T-cell (primary cell): Measurements from ENCODE around the gene ACSL1. TPM values are rescaled to one million over a fixed set of nuclear protein-coding genes. Genes with fewer than 3 reads are reported as not detected.

ENCODE experiments used
- ATAC-seq, 4 experiments: fragments of 200-7000 bp in 3 of 4; fragments of 150-1000 bp in 1 of 4; cut with Tn5 transposase; replicated peaks in 1 of 4; 1 replicate in 3 of 4; 2 replicates in 1 of 4; pipeline ENCODE4 v1.10.0; 2021; ENCODE audit warnings: moderate library complexity in 3 of 4, mild to moderate bottlenecking in 2 of 4, moderate number of reproducible peaks in 1 of 4
- CTCF ChIA-PET, 2 donors: fragments of 300-600 bp; sonication (Branson Sonifier 250); formaldehyde crosslinking; loops; one replicate each; lab custom pipeline; 2022; ENCODE audit warnings: antibody characterized with exemption in 2 of 2; lab: Charles Lee
- POLR2A ChIA-PET, 2 donors: fragments of 300-600 bp; sonication (Branson Sonifier 250); formaldehyde crosslinking; loops; one replicate each; lab custom pipeline; 2022; ENCODE audit warnings: antibody characterized with exemption in 2 of 2; lab: Charles Lee
- DNase-seq, 35 experiments: peaks; one replicate each; pipeline versions ENCODE4 v3.0.0 to v3.0.0-alpha.2; 2013 to 2023
- H3K27ac ChIP-seq: one replicate; pipeline ENCODE4 v1.5.1; 2013; ENCODE audit warnings: low read length
- H3K27me3 ChIP-seq, 2 experiments: replicated peaks in 1 of 2; 1 replicate in 1 of 2; 2 replicates in 1 of 2; pipeline versions ENCODE4 v1.6.1 to v1.7.0; 2013; ENCODE audit warnings: low read length in 1 of 2, mixed read lengths in 1 of 2; ENCODE audit not compliant: control insufficient read depth in 2 of 2, insufficient read depth in 2 of 2; ENCODE audit errors: extremely low read depth in 1 of 2
- H3K36me3 ChIP-seq, 2 donors: 1 replicate in 1 of 2; 2 replicates in 1 of 2; pipeline versions ENCODE4 v1.6.1 to v1.7.0; 2013; ENCODE audit warnings: low read length in 1 of 2; ENCODE audit not compliant: control insufficient read depth in 2 of 2, insufficient read depth in 1 of 2; ENCODE audit errors: extremely low read depth in 1 of 2
- H3K4me1 ChIP-seq, 2 experiments: 1 replicate in 1 of 2; 2 replicates in 1 of 2; pipeline versions ENCODE4 v1.6.1 to v1.7.0; 2013; ENCODE audit warnings: low read length in 2 of 2, mixed read lengths in 1 of 2; ENCODE audit not compliant: insufficient read depth in 2 of 2, control insufficient read depth in 1 of 2; ENCODE audit errors: extremely low read depth in 1 of 2
- H3K4me3 ChIP-seq, 2 donors: 1 replicate in 1 of 2; 2 replicates in 1 of 2; pipeline versions ENCODE4 v1.5.1 to v1.7.0; 2013; ENCODE audit warnings: mild to moderate bottlenecking in 2 of 2, low read length in 1 of 2, moderate library complexity in 1 of 2; ENCODE audit not compliant: control insufficient read depth in 1 of 2; ENCODE audit errors: extremely low read depth in 1 of 2
- H3K9me3 ChIP-seq: 2 replicates; pipeline ENCODE4 v1.7.0; 2013
- H3K27ac Mint-ChIP-seq, 2 donors: one replicate each; pipeline ENCODE4 v1.8.0; 2020 to 2021; ENCODE audit warnings: mild to moderate bottlenecking in 2 of 2, mixed read lengths in 2 of 2
- H3K27me3 Mint-ChIP-seq, 2 donors: one replicate each; pipeline ENCODE4 v1.8.0; 2021 to 2022; ENCODE audit warnings: mixed read lengths in 2 of 2
- H3K36me3 Mint-ChIP-seq: one replicate; pipeline ENCODE4 v1.8.0; 2021; ENCODE audit warnings: mixed read lengths
- H3K4me1 Mint-ChIP-seq, 3 donors: one replicate each; pipeline ENCODE4 v1.8.0; 2020 to 2022; ENCODE audit warnings: mixed read lengths in 3 of 3, mild to moderate bottlenecking in 1 of 3
- H3K4me3 Mint-ChIP-seq, 3 donors: one replicate each; pipeline ENCODE4 v1.8.0; 2020 to 2022; ENCODE audit warnings: mild to moderate bottlenecking in 3 of 3, mixed read lengths in 3 of 3, moderate library complexity in 3 of 3
- H3K9me3 Mint-ChIP-seq, 3 donors: one replicate each; pipeline ENCODE4 v1.8.0; 2020 to 2022; ENCODE audit warnings: mixed read lengths in 3 of 3
- WGBS: methylation state at CpG from one replicate; pipeline ENCODE4 v1.1.5; 2013; ENCODE audit warnings: missing lambda C conversion rate; ENCODE audit not compliant: insufficient coverage; 5-methylcytosine and 5-hydroxymethylcytosine counted together
- total RNA-seq, 35 experiments: library from RNA in 6 of 35; stranded (reverse) in 6 of 35; fragments of 120-200 nt in 1 of 35; gene quantifications; one replicate each; pipeline versions ENCODE4 v1.2.1 to v1.2.4 and lab custom pipeline; 2013 to 2026

The ACSL1 gene
- total RNA-seq (10 to 100 TPM in 3 of 5 donors, 1 to 10 TPM in 2; 8.6 to 13.7 (median 11.3) TPM), total RNA-seq (lab: John Stamatoyannopoulos, UW) (17.3 to 187 (median 39.3) reads per million in 29 experiments)
- total RNA-seq (2013), result 10.4 TPM

- ATAC-seq (peak; percentile 84 to 92 (median 86)), DNase-seq (peak; percentile 54 to 87 (median 70))
- H3K9me3 ChIP-seq, result no peaks in the 10 kb centered on the region
- Mint-ChIP-seq H3K4me3 (peak within 1 kb of the TSS; percentile 86 to 97 (median 90)), H3K27me3 (no peaks in the 10 kb centered on the region), H3K9me3 (no peaks in the 10 kb centered on the region), H3K36me3 (no peaks in the 10 kb centered on the region), H3K27ac (peak within 1 kb of the TSS; percentile 80 to 84), H3K4me1 (peaks cover 30 to 40% (median 35%) of the 10 kb centered on the region in 3 donors)
- CTCF ChIA-PET, result no interaction called here
- no peak within 1 kb of the TSS for H3K27ac ChIP-seq
- peaks cover 0 to 2% of the 10 kb centered on the region in 2 experiments for H3K27me3 ChIP-seq
- peak within 1 kb of the TSS; percentile 57 to 82 for H3K4me3 ChIP-seq
- POLR2A ChIA-PET, result interaction anchor here in 1 of 2 donors (0.6 kb wide), 1 partner anchor 308 kb away, joined by 4 read pairs; no protein-coding TSS in a partner anchor
- no peaks in the 10 kb centered on the region for H3K36me3 ChIP-seq
- peaks cover 18 to 21% of the 10 kb centered on the region in 2 experiments for H3K4me1 ChIP-seq
- WGBS, result under 1% methylated on average over 87 of the region's 94 CpGs
Measured at GRCh38 chr4:184825896-184826690, at the start of gene ACSL1. Gene ACSL1, minus strand, starts transcription at chr4:184825968. Its CDS starts 22,454 bp downstream, at chr4:184803514.

- Histone ChIP-seq H3K27ac (no peak overlapping the region), H3K9me3 (no peaks in the 10 kb centered on the region), H3K36me3 (no peaks in the 10 kb centered on the region), H3K4me3 (no peak overlapping the region), H3K27me3 (no peaks in the 10 kb centered on the region), H3K4me1 (no peaks in the 10 kb centered on the region)
- DNase-seq, result no peak
- Mint-ChIP-seq H3K4me1 (no peaks in the 10 kb centered on the region), H3K4me3 (no peak overlapping the region), H3K27ac (no peak overlapping the region), H3K27me3 (peaks cover 0 to 3% of the 10 kb centered on the region in 2 donors), H3K36me3 (no peaks in the 10 kb centered on the region), H3K9me3 (no peaks in the 10 kb centered on the region)
- POLR2A ChIA-PET, result no interaction called here
- ATAC-seq, result no peak
- CTCF ChIA-PET, result interaction anchor here in 1 of 2 donors (1.3 kb wide), 1 partner anchor 16 kb away, joined by 3 read pairs; no protein-coding TSS in a partner anchor
- WGBS, result 92% methylated on average over 2 of the region's 2 CpGs
Measured at GRCh38 chr4:184873054-184873453, 47.3 kb upstream of the ACSL1 start.

- ChIA-PET POLR2A (no interaction called here), CTCF (no interaction called here)
- no peaks in the 10 kb centered on the region for H3K9me3 ChIP-seq
- Mint-ChIP-seq H3K27me3 (peaks cover 3 to 9% of the 10 kb centered on the region in 2 donors), H3K36me3 (no peaks in the 10 kb centered on the region), H3K4me3 (no peak overlapping the region), H3K4me1 (no peaks in the 10 kb centered on the region), H3K27ac (no peak overlapping the region), H3K9me3 (no peaks in the 10 kb centered on the region)
- H3K4me1 ChIP-seq, result no peaks in the 10 kb centered on the region
- 83% methylated on average over 1 of the region's 4 CpGs for WGBS
- DNase-seq, result no peak
- no peak for ATAC-seq
- H3K27me3 ChIP-seq, result peaks cover 0 to 4% of the 10 kb centered on the region in 2 experiments
- H3K4me3 ChIP-seq, result no peak overlapping the region
- no peak overlapping the region for H3K27ac ChIP-seq
- no peaks in the 10 kb centered on the region for H3K36me3 ChIP-seq
Measured at GRCh38 chr4:184870718-184871117, 45.0 kb upstream of the ACSL1 start.

GRCh38 chr4:184868623-184869022 lies 42.9 kb upstream of the ACSL1 start:
- Histone ChIP-seq H3K27ac (no peak overlapping the region), H3K27me3 (peaks cover 0 to 4% of the 10 kb centered on the region in 2 experiments), H3K4me1 (no peaks in the 10 kb centered on the region), H3K9me3 (no peaks in the 10 kb centered on the region), H3K36me3 (no peaks in the 10 kb centered on the region), H3K4me3 (no peak overlapping the region)
- Mint-ChIP-seq H3K36me3 (no peaks in the 10 kb centered on the region), H3K4me1 (no peaks in the 10 kb centered on the region), H3K9me3 (no peaks in the 10 kb centered on the region), H3K4me3 (no peak overlapping the region), H3K27me3 (peaks cover 3 to 9% of the 10 kb centered on the region in 2 donors), H3K27ac (no peak overlapping the region)
- CTCF ChIA-PET, result interaction anchor here in 1 of 2 donors (1.0 kb wide), 1 partner anchor 106 kb away, joined by 3 read pairs; no protein-coding TSS in a partner anchor
- POLR2A ChIA-PET, result no interaction called here
- 56% methylated on average over 2 of the region's 3 CpGs for WGBS
- DNase-seq (no peak), ATAC-seq (no peak)

GRCh38 chr4:184863916-184864315 lies 38.1 kb upstream of the ACSL1 start:
- CTCF ChIA-PET, result no interaction called here
- peaks cover 0 to 7% of the 10 kb centered on the region in 2 experiments for H3K27me3 ChIP-seq
- H3K4me1 Mint-ChIP-seq, result no peaks in the 10 kb centered on the region
- no peaks in the 10 kb centered on the region for H3K9me3 ChIP-seq
- no CpG with 5 or more reads among the region's 3 CpGs for WGBS
- no peaks in the 10 kb centered on the region for H3K4me1 ChIP-seq
- no peak overlapping the region for H3K27ac Mint-ChIP-seq
- H3K9me3 Mint-ChIP-seq, result no peaks in the 10 kb centered on the region
- H3K4me3 ChIP-seq, result no peak overlapping the region
- no peak for ATAC-seq
- no peak overlapping the region for H3K4me3 Mint-ChIP-seq
- H3K27me3 Mint-ChIP-seq, result peaks cover 3 to 8% of the 10 kb centered on the region in 2 donors
- H3K27ac ChIP-seq, result no peak overlapping the region
- H3K36me3 Mint-ChIP-seq, result no peaks in the 10 kb centered on the region
- POLR2A ChIA-PET, result no interaction called here
- no peak for DNase-seq
- H3K36me3 ChIP-seq, result no peaks in the 10 kb centered on the region

GRCh38 chr4:184861047-184861446 lies 35.3 kb upstream of the ACSL1 start:
- DNase-seq (no peak), ATAC-seq (no peak)
- Histone ChIP-seq H3K27ac (no peak overlapping the region), H3K36me3 (no peaks in the 10 kb centered on the region), H3K4me1 (no peaks in the 10 kb centered on the region), H3K9me3 (no peaks in the 10 kb centered on the region), H3K4me3 (no peak overlapping the region), H3K27me3 (peaks cover 0 to 8% of the 10 kb centered on the region in 2 experiments)
- peaks cover 0 to 5% of the 10 kb centered on the region in 2 donors for H3K27me3 Mint-ChIP-seq
- H3K4me1 Mint-ChIP-seq, result no peaks in the 10 kb centered on the region
- no peaks in the 10 kb centered on the region for H3K36me3 Mint-ChIP-seq
- WGBS, result 100% methylated on average over 1 of the region's 5 CpGs
- no peaks in the 10 kb centered on the region for H3K9me3 Mint-ChIP-seq
- CTCF ChIA-PET, result no interaction called here
- POLR2A ChIA-PET, result no interaction called here
- no peak overlapping the region for H3K27ac Mint-ChIP-seq
- no peak overlapping the region for H3K4me3 Mint-ChIP-seq
